Lower lobe of right lung (tissue), 2 donors: ENCODE data around the gene CBX6. TPM values are rescaled to one million over a fixed set of nuclear protein-coding genes. Genes with fewer than 3 reads are reported as not detected.

Experiments
- ATAC-seq, 2 donors: fragments of 200-7000 bp; cut with Tn5 transposase; one replicate each; pipeline ENCODE4 v1.9.1; 2020 to 2022; ENCODE audit warnings: mild to moderate bottlenecking in 2 of 2, moderate library complexity in 2 of 2
- DNase-seq: peaks from one replicate; pipeline ENCODE4 v3.0.0-alpha.2; 2020
- H3K27ac ChIP-seq: fragments of 200-600 bp; one replicate; pipeline ENCODE4 v1.8.0; 2022
- H3K27me3 ChIP-seq: fragments of 200-600 bp; one replicate; pipeline ENCODE4 v1.8.0; 2022; ENCODE audit warnings: low read depth
- H3K36me3 ChIP-seq: fragments of 200-600 bp; one replicate; pipeline ENCODE4 v1.8.0; 2022; ENCODE audit warnings: mild to moderate bottlenecking
- H3K4me1 ChIP-seq: fragments of 200-600 bp; one replicate; pipeline ENCODE4 v1.8.0; 2022
- H3K4me3 ChIP-seq: fragments of 200-600 bp; one replicate; pipeline ENCODE4 v1.8.0; 2022; ENCODE audit warnings: mild to moderate bottlenecking
- H3K9me3 ChIP-seq: fragments of 200-600 bp; one replicate; pipeline ENCODE4 v1.8.0; 2022
- CTCF ChIP-seq: fragments of 200-600 bp; IDR thresholded peaks from one replicate; pipeline ENCODE4 v1.8.0; 2022; ENCODE audit warnings: antibody characterized with exemption, mild to moderate bottlenecking
- intact Hi-C: fragments of 100-400 bp; cut with DNase I; formaldehyde crosslinking; loops from one replicate; pipeline ENCODE4 v1.11.0; 2022
- total RNA-seq: library from RNA; stranded (reverse); fragmentation: NEBNext Ultra II Directional; extraction: Animal tissue kit (Norgen Biotek cat#: 25700); gene quantifications from one replicate; pipeline ENCODE4 v1.2.1, GENCODE V29; 2021
- donor health status: DM: no; HTN: yes; CAD: no; lungs with severe emphysema.

CBX6 gene
- total RNA-seq, 1 donor from 2014 or later: 54.7 TPM

GRCh38 chr22:38866024-38866398 lies 6.0 kb downstream of the CBX6 start:
- Histone ChIP-seq H3K27ac (no peak overlapping the region), H3K9me3 (no peaks in the 10 kb centered on the region), H3K4me3 (no peak overlapping the region), H3K36me3 (peaks cover 46% of the 10 kb centered on the region), H3K27me3 (no peaks in the 10 kb centered on the region), H3K4me1 (peaks cover 66% of the 10 kb centered on the region)
- no peak for ATAC-seq
- intact Hi-C loops: no loop called here
- peak; percentile 30 for DNase-seq
- no peak for TF ChIP-seq CTCF

- no peaks in the 10 kb centered on the region for H3K27me3 ChIP-seq
- peak overlapping the region; percentile 77 for H3K27ac ChIP-seq
- no peak for ATAC-seq
- peaks cover 46% of the 10 kb centered on the region for H3K36me3 ChIP-seq
- TF ChIP-seq CTCF: no peak
- peaks cover 60% of the 10 kb centered on the region for H3K4me1 ChIP-seq
- DNase-seq: peak; percentile 41
- intact Hi-C loops: no loop called here
- H3K4me3 ChIP-seq: no peak overlapping the region
- H3K9me3 ChIP-seq: no peaks in the 10 kb centered on the region
Observed at GRCh38 chr22:38865201-38866023, 6.6 kb downstream of the CBX6 start.

GRCh38 chr22:38864361-38865191 lies 7.4 kb downstream of the CBX6 start:
- Histone ChIP-seq H3K27me3 (peaks cover 4% of the 10 kb centered on the region), H3K4me3 (no peak overlapping the region), H3K36me3 (peaks cover 41% of the 10 kb centered on the region), H3K4me1 (peaks cover 52% of the 10 kb centered on the region), H3K27ac (peak overlapping the region; percentile 77), H3K9me3 (no peaks in the 10 kb centered on the region)
- TF ChIP-seq CTCF: no peak
- intact Hi-C loops: no loop called here
- peak; percentile 56 for DNase-seq
- ATAC-seq: peak; percentile 16 to 28

- peaks cover 37% of the 10 kb centered on the region for H3K36me3 ChIP-seq
- H3K4me1 ChIP-seq: peaks cover 43% of the 10 kb centered on the region
- no peaks in the 10 kb centered on the region for H3K9me3 ChIP-seq
- intact Hi-C loops: no loop called here
- TF ChIP-seq CTCF: no peak
- DNase-seq (peak; percentile 36), ATAC-seq (no peak)
- H3K27me3 ChIP-seq: peaks cover 4% of the 10 kb centered on the region
- no peak overlapping the region for H3K4me3 ChIP-seq
- no peak overlapping the region for H3K27ac ChIP-seq
Observed at GRCh38 chr22:38863531-38864131, 8.4 kb downstream of the CBX6 start.
